Measurements from ENCODE around the gene GABRB1.

Gene GABRB1

GRCh38 chr4:47406408-47406807, 375.0 kb downstream of the GABRB1 start:
- DNase-seq, result no peak

GRCh38 chr4:47410271-47410670, 378.9 kb downstream of the GABRB1 start:
- no peak for DNase-seq

GRCh38 chr4:47413521-47413920, 382.2 kb downstream of the GABRB1 start:
- no peak for DNase-seq

- DNase-seq, result no peak
These were observed 384.4 kb downstream of the GABRB1 start for GRCh38 chr4:47415719-47416118.

GRCh38 chr4:47418147-47418546, 386.8 kb downstream of the GABRB1 start:
- no peak for DNase-seq

- no peak for DNase-seq
These were observed 387.9 kb downstream of the GABRB1 start for GRCh38 chr4:47419296-47419695.

GRCh38 chr4:47425628-47426027, 394.3 kb downstream of the GABRB1 start:
- DNase-seq, result no peak

GRCh38 chr4:47427935-47428334, 396.6 kb downstream of the GABRB1 start:
- DNase-seq, result no peak

GRCh38 chr4:47432749-47433148, 401.4 kb downstream of the GABRB1 start:
- DNase-seq, result no peak

- DNase-seq, result no peak
These were observed 403.6 kb downstream of the GABRB1 start for GRCh38 chr4:47434931-47435330.

GRCh38 chr4:47442980-47443379, 411.6 kb downstream of the GABRB1 start:
- no peak for DNase-seq

- no peak for DNase-seq
These were observed 412.7 kb downstream of the GABRB1 start for GRCh38 chr4:47444031-47444430.

- DNase-seq, result no peak
These were observed 420.3 kb downstream of the GABRB1 start for GRCh38 chr4:47451657-47452056.

- DNase-seq, result no peak
These were observed 431.4 kb downstream of the GABRB1 start for GRCh38 chr4:47462799-47463234.

- peak; percentile 92 for DNase-seq
These were observed 432.0 kb downstream of the GABRB1 start, which contains the start of gene COMMD8 for GRCh38 chr4:47463235-47463956. TSS of gene COMMD8 (minus strand) at chr4:47463702. CDS start at chr4:47463651, 51 bp downstream.

GRCh38 chr4:47465004-47465403, 433.6 kb downstream of the GABRB1 start:
- no peak for DNase-seq

GRCh38 chr4:47466056-47466785, 434.9 kb downstream of the GABRB1 start:
- DNase-seq, result no peak

- peak in 1 of 2 experiments; percentile 9 for DNase-seq
These were observed 437.5 kb downstream of the GABRB1 start for GRCh38 chr4:47468706-47469365.

- DNase-seq, result peak in 1 of 2 experiments; percentile 38
These were observed 438.6 kb downstream of the GABRB1 start for GRCh38 chr4:47469951-47470350.

- DNase-seq, result no peak
These were observed 439.7 kb downstream of the GABRB1 start for GRCh38 chr4:47471064-47471463.

- DNase-seq, result no peak
These were observed 440.2 kb downstream of the GABRB1 start for GRCh38 chr4:47471591-47471990.

GRCh38 chr4:47473141-47473750, 441.9 kb downstream of the GABRB1 start:
- no peak for DNase-seq

- DNase-seq, result no peak
These were observed 443.4 kb downstream of the GABRB1 start for GRCh38 chr4:47474799-47475198.

All from SW 1271 (cell line).